Glomerular visceral epithelial cell (primary cell): ENCODE measurements around the gene COQ3.

ENCODE experiments used
- DNase-seq: peaks from one replicate; pipeline ENCODE4 v3.0.0-alpha.2; 2016; ENCODE audit errors: extremely low spot score

COQ3 gene, protein sequence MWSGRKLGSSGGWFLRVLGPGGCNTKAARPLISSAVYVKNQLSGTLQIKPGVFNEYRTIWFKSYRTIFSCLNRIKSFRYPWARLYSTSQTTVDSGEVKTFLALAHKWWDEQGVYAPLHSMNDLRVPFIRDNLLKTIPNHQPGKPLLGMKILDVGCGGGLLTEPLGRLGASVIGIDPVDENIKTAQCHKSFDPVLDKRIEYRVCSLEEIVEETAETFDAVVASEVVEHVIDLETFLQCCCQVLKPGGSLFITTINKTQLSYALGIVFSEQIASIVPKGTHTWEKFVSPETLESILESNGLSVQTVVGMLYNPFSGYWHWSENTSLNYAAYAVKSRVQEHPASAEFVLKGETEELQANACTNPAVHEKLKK

DNA sequence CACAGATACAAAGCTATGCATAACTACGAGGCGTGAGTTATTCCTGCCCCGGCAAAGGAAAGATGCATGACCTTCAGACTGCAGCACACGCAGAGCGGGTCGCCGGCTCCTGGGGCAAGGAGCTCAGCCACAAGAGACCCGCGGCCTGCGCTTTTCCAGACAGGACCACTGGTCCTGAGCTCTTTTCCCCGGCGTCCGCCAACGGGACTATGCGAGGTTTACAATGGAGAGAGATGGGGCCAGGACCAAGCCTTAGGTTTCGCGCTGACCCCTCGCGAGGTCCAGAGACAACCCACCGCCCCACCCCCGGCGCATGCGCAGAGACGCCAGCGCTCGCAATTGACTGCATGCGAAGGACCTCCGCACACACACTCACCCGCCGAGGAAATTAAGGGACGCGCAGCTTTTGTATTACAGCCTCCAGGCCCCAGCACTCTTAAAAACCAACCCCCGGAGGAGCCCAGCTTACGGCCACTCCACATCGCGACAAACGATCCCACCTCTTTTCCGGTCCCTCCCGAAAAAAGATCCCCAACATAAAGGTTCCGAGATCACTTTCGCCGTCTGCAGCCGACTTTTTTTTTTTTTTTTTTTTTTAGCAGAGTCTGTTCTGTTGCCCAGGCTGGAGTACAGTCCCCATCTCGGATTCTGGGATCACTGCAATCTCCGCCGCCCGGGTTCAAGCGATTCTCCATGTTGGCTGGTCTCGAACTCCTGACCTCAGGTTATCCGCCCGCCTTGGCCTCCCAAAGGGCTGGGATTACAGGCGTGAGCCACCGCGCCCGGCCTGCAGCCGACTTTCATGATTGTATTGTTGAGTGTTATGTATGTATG is at the start of gene COQ3:
COQ3 (minus strand) TSS at position 498 of the 834 bp plus-strand sequence; CDS start at position 482, 16 bp downstream.
- DNase-seq: peak; percentile 86

DNA sequence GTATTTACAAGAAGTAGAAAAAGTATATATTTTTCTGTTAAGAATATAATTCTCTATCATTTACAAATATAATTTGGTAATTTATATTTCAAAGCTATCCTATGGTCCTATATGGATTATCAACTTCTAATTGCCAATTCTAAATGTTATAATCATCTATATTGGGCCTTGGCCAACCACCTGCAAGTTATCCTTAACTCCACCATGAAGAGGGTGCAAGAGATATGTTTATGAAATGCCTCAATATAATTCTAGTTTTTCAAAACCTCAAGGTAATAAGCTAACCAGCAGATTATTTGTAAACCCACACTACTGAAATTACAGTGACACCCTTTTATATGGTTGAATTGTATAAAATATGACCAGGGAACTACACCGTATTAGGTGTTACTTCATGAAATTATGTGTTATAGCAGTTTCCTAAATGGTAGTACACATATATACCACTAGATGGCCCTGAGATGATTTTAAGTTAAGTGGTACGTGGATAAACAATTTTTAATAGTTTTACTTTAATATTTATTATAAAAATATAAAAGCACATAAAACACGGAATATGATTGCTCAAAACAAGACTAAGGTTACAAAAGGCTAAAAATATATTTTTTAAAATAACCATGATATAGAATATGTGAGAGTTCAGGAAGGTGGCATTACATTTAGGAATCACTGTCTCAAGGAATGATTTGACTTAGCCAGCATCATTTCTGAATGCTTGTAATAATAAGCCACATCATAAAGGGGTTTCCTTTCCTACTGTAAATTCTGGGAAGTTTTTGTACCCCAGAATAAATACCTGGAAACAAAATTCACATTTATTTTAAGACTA is 40.9 kb upstream of the COQ3 start:
- DNase-seq: peak; percentile 29

DNA sequence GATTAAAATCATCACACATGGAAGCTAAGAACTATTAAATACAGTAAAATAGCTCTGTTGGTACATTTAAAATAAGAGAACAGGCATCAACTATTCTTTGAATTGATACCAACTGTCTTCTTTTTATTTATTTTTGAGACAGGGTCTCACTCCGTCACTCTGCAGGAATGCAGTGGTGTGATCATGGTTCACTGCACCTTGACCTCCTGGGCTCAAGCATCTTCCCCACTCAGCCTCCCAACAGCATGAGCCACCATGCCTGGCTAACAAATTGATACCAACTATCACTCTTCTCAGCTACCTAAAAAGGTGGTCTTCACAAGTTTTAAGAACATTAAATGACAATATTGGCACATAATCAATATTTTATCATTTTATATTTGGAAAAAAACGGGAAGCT is 38.9 kb upstream of the COQ3 start:
- peak; percentile 54 for DNase-seq

DNA sequence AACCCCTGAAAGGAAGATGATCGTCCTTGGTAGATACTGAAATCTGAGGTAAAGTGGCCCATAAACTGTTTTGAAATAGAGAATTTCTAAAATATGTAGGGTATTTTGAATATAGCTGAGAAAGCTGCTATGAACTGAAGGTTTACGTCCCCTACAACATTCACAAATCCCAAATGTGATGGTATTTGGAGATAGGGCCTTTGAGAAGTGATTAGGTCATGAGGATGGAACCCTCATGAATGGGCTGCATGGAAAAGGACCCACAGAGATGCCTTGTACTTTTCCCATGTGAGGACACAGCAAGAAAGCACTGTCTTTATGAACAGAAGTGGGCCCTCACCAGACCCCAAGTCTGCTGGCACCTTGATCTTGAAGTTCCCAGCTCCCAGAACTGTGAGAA is 37.9 kb upstream of the COQ3 start:
- DNase-seq: no peak

DNA sequence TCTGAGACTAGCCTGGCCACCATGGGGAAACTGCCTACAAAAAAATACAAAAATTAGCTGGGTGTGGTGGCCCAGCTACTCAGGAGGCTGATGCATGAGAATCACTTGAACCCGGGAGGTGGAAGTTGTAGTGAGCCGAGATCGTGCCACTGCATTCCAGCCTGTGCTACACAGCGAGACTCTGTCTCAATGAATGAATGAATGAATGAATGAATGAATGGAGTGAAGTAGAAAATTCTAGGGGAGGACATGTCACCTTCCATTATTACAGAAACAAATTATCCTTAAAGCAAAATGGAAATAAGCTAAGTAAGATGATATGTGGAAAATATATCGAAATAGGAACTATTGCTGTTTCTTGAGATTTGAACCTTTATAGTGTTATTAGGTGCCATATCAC is 34.0 kb upstream of the COQ3 start:
- DNase-seq: no peak

DNA sequence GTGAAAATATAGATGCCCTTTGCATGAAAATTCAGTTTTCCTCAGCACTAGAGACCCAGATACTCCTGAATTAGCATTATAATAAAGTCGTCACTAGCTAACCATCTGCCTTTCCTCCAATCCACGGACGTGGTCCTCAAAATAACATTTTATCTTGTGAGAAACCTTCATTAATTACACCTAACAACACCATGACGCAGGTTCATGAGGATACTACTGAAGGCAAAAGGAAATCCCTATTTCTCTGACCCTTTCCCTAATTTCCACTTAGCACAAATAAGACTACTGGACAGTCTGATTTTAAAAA is 32.4 kb upstream of the COQ3 start:
- DNase-seq: no peak

DNA sequence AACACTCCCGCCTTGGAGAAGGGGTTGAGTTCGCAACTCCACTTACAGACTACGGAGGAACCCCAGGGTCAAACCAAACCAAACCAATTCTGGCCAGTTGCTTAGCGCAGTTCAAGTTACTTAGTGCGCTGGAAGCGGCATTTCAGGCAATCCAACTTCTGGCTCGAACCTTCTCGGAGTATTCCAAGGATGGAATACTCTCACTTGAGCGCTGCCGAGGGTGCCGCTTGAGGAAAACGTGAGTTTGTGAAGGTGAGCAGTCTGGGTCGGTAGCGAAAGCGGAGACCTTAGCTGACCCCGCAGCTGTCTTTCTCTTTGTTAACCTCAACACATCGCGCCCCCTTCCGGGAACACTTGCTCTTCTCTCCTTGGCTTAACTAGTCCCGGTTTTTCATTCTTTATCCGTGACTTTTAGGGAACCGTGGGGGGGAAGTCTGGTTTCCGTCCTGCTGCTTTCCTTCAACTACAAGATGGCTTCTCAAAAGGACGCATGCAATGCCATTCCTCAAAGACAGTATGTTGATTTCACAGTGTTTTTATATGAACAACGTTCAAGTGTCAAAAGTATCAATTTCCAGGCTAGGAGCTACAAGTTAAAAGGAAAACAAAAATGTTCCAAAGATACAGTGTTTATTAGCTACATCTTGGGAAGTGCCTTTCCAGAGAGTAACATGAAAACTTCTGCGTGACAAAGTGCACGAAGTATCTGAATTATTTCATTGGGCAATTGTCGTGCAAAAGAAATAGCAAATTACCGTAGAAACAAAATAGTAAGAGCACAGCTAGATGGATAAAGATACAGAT is 31.9 kb upstream of the COQ3 start:
- peak; percentile 87 for DNase-seq

DNA sequence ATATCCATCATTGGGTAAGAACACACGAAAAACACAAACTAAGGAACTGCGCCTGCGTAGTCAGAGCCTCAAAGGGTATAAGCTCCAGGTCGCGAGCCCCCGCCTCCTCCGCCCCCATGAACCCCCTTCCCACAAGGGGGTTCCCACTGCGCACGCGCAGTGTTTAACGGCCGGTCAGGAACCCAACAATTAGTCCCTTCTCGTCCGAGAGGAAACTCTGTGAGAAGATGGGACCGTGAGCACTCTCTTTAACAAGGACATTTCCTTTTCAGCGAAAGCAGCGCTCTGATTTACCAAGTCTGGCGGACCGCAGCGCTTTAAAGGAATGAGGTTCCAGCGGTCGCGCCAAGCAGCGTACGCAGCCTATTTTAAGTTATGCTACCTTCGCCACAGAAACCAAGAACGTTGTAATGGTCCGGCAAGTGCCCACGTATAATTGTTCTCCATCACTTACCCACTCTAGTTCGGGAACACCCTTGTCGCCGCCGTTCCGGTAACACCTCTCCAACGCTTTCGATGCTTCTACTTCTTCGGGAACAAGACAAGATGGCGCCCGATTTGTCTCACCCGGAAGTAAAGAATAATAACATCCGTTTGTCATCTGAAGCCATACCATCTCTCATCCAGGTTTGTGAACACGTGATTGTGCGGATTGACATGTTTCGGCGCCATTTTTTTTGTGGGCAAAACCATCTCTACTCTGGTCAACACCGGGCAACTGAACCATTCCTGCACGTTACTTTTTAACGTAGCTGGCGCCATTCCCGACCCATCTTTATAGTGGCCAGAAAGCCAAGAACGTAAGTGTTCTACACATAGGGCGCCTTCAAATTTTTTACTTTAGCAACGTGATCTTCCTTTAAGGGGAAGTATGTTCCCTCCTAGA is 31.0 kb upstream of the COQ3 start, which contains the start of gene PNISR:
PNISR (minus strand) TSS at position 548 of the 886 bp plus-strand sequence. CDS start 10,649 bp downstream, outside the sequence.
- DNase-seq: peak; percentile 98

DNA sequence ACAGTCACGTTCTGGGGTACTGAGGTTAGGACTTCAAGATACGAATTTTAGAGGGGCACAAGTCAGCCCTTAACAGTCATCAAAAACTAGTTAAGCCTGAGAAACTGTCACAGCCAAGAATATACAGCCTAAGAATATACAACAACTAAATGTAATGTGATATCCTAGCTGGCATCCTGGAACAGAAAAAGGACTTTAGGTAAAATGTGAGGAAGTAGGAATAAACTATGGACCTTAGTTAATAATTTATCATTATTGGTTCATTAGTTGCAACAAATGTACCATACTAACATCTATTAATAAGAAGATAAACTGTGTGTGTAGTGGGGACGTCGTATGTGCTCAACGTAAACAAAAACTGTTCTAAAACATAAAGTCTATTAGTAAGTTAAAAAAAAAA is 30.0 kb upstream of the COQ3 start:
- DNase-seq: no peak

DNA sequence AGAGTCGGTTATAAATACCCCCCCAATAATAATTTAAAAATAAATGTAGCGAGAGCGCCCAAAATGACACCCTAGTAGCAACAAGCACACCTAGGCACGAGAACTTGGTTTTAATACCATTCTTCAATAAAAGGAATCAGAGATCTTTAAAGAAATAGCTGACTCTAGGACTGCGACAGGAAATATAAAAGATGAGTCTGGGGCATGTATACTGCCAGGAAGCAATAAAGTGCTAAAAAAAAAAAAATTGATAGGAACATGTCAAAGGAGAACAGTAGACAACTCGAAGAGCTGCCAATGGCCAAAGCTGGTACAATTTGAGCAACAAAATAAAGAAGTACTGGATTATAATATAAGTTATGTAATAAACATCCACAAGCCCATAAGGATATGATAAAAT is 28.9 kb upstream of the COQ3 start:
- DNase-seq: no peak

DNA sequence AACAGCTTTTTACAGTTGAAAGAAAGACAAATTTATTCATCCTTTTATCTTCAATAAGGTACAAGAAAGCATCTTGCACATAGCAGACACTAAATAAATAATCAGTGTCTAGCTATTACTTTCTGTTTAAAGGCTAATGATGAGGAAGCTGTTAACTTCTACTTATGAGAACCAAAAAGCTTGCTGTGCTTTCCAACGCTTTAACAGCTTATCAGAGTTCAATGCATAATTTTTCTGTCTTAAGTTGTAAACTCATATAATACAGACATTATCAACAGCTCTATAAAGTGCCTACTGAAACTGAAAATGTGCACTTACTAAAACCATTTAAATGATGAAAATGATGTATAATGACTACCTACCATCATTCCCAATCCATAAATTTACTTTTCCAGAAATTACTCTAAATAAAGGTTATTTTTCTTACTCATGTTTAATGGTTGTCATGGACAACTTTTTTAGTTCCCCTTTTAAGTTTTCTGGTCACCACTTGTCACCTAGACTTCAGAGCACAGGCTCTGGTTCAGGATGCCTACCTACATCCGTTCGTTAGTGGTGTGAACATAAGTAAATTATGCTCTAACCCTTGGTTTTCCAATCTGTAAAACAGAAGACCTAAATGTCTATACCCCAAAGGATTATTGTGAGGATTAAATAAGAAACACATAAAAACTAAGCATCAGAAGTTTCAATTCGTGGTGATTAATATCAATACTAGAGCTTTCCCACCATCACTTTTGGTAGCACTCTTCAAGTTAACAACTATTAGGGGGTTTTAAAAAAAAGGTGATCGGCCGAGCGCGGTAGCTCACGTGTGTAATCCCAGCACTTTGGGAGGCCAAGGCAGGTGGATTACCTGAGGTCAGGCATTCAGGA is 23.1 kb upstream of the COQ3 start:
- no peak for DNase-seq

DNA sequence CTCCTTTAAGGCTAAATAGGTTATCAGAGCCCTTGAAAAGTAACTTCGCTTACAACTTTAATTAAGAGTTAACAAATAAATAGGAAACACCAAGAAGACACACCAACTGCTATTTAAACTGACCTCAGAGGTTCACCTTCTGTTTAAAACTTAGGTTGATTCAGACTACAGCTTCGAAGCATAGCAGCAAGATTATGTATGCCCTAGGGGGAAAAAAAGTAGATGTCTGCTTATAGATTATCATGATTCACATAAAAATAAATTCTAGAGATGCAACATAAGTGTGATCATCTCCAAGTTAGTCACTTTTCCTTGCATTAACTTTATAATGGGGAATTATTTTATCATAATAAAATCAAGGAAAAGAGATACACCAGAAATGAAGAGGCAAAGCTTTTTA is 22.2 kb upstream of the COQ3 start:
- no peak for DNase-seq

DNA sequence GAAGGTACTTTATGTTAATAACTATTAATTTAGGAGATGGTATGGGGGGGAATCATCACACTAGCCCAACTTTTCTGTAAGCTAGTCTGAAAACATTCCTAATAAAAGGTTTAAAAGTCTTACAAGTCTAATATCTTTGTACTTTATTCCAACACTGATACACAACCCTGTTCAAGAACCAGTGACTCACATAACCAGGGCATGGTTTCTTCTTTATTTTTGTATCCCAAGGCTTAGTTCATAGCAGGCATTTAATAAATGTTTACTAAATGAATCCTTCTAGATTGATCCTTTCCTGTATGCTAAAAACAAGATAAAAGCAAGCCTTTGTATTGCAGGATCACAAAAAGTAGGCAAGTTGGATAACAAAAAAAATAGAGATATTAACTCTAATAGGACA is 21.5 kb upstream of the COQ3 start:
- DNase-seq: no peak

DNA sequence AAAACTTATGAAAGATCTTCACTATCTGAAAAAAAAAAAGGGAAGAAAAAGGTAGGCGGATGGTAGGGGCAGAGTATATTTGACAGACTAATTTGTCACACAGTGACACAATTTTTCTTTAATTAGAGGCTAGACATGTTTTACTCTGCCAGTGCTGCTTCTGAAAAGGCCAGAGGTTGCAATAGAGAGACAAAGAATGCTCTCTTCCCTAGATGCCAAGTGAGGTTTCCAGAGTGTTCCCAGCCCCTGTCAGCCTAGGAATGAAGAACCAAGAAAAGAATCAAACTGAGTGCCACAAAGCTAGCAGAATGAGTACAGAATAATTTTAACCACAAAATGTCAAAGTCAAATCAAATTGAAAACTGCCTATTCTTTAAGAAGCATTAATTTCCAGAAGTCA is 18.1 kb upstream of the COQ3 start:
- DNase-seq: no peak

DNA sequence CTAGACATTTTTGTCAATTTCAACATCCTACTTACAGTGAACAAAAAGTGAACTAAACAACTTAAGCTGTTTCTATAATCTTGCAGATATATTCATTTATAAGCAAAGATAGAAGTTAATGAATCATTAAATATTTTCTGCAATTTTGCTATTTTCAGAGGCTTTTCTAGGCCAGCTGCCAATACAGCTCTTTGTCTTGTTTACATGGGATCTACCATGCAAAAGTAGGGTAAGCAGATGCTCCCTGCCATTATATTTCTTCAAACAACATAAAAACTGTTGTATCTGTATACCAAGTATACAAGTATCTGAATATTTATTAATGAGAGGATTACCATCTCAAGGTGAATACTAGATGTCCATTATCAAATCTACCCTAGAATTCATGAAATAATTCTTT is 15.7 kb upstream of the COQ3 start:
- DNase-seq: no peak

DNA sequence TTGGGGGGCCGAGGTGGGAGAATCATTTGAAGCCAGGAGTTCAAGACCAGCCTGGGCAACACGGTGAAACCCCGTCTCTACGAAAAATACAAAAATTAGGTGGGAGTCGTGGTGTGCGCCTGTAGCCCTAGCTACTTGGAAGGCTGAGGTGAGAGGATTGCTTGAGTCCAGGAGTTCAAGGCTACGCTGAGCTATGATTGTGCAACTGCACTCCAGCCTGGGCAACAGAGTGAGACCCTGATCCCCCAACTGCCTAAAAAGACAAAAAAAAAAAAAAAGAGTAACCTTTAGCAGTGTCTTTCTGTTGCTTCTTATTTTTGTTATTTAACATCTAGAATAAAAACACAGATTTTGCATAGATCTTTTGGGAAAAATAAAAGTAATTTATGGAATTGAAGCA is 13.1 kb upstream of the COQ3 start:
- no peak for DNase-seq

DNA sequence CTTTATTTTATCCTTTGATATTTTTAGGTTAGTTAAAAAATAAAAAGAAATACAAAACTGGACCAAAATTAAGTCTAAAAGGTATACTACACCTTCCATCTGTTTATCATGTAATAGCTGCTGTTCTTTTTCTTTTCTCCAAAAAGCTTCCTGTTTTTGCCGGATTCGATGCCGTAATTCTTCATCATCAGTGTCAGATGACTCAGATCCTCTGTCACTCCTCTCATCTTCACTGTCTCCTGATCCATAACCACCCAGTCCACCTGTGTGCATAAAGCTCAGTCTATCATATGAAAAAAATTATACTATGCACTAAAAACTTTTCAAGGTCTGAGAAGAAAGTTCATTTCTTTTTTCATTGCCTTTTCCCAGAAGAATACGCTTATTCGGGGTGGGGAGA is 8.5 kb upstream of the COQ3 start:
- DNase-seq: no peak

DNA sequence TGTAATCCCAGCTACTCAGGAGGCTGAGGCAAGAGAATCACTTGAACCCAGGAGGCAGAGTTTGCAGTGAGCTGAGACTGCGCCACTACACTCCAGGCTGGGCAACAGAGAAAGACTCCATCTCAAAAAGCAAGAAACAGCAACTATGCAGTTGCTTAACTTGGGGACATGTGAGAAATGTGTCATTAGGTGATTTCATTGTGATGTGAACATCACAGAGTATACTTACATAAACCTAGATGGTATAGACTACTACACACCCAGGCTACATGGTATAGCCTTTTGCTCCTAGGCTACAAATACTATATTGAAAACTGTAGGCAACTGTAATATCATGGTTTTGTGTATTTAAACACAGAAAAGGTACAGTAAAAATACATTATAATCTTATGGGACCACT is 3.3 kb upstream of the COQ3 start:
- DNase-seq: no peak

DNA sequence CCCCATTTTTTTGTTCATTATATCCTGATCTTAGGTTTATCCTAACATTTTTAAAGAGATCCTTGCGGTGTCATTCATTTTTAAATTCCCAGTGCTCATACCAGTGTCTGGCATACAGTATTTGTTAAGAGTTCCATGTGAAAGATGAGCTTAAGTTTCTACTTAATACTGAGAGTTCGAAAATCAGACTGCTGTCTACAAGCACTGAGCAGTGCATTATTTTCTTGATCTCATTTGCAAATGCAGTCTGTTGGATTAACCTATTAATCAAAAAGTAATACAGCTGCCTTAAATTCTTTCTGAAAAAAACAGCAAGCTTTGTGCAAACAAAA is 663 bp downstream of the COQ3 start:
- DNase-seq: no peak

DNA sequence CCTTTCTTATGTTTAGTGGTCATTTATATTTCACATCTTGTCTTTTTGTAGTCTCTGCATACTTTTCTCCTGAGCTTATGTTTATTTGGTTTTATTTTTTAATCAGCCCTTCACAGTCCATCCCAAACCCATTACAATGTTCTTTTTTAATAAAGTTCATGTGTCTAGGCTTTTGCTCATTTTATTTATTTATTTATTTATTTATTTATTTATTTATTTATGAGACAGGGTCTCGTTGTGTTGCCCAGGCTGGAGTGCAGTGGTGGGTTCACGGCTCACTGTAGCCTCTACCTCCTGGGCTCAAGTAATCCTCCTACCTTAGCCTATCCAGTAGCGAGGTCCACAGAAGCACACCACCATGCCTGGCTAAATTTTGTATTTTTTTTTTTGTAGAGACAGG is 3.1 kb downstream of the COQ3 start:
- DNase-seq: no peak
